ENCODE data around the gene FXYD6. TPM values are rescaled to one million over a fixed set of nuclear protein-coding genes. Genes with fewer than 3 reads are reported as not detected.

The FXYD6 gene
- total RNA-seq, 1 experiment from 2014 or later, result not detected

DNA sequence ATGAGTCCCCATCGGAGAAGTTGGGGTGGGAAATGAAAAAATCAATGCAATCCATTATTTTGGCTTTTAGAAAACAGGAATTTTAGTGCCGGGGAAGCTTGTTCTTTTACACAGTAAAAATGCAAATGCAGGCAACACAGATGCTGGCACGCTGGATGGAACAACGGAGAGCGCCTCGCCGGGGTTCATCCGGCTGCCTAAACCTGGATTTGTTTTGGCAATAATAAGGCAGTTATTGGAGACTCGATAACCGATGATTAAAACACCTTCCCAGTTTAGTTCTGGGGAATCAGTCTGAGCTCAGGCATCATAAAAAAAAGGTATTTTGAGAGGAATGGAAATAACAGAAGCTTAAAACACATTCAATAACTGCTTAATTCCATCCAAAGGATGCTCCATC lies 82.3 kb downstream of the FXYD6 start:
- no peak overlapping the region for H3K4me3 ChIP-seq (ENCODE audit: low read length)
- TF ChIP-seq EZH2 (IDR thresholded peaks at IDR 0.05; ENCODE audit: low read length, unreplicated experiment) (no peak), EZH2phosphoT487 (IDR thresholded peaks at IDR 0.05; ENCODE audit: borderline replicate concordance, low read length) (no peak)
- TF ChIP-seq, protein P1, sequence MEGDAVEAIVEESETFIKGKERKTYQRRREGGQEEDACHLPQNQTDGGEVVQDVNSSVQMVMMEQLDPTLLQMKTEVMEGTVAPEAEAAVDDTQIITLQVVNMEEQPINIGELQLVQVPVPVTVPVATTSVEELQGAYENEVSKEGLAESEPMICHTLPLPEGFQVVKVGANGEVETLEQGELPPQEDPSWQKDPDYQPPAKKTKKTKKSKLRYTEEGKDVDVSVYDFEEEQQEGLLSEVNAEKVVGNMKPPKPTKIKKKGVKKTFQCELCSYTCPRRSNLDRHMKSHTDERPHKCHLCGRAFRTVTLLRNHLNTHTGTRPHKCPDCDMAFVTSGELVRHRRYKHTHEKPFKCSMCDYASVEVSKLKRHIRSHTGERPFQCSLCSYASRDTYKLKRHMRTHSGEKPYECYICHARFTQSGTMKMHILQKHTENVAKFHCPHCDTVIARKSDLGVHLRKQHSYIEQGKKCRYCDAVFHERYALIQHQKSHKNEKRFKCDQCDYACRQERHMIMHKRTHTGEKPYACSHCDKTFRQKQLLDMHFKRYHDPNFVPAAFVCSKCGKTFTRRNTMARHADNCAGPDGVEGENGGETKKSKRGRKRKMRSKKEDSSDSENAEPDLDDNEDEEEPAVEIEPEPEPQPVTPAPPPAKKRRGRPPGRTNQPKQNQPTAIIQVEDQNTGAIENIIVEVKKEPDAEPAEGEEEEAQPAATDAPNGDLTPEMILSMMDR (conservative IDR thresholded peaks at IDR 0.05; ENCODE audit: low read depth, low read length), result no peak
- no TSS peak for BruUV-seq (replicated peaks)
- H3K27ac ChIP-seq (ENCODE audit: low read length), result no peak overlapping the region
- no peak overlapping the region for H2AFZ ChIP-seq (ENCODE audit: low read length)
- no peak overlapping the region for H3K9ac ChIP-seq (ENCODE audit: low read length)
- ATAC-seq (no peak), DNase-seq (no peak)
- H3K9me3 ChIP-seq (ENCODE audit: low read length), result no peaks in the 10 kb centered on the region
- intact Hi-C loops (cut with micrococcal nuclease), result no loop called here
- H3F3A ChIP-seq (ENCODE audit: low read length, unreplicated experiment), result no peaks in the 10 kb centered on the region
- H3K4me1 ChIP-seq (ENCODE audit: insufficient read depth, low read length), result no peaks in the 10 kb centered on the region
- no peaks in the 10 kb centered on the region for H3K9me2 ChIP-seq (replicated peaks; ENCODE audit: low read length)
- H4K20me1 ChIP-seq (ENCODE audit: low read length), result no peaks in the 10 kb centered on the region
- no peak overlapping the region for H3K4me2 ChIP-seq (ENCODE audit: low read length)
- no peaks in the 10 kb centered on the region for H3K36me3 ChIP-seq (ENCODE audit: low read depth, low read length)
- POLR2A ChIA-PET (ENCODE audit: unreplicated experiment), result interaction anchor here (0.6 kb wide), 1 partner anchor 17 kb away, joined by 3 read pairs; no protein-coding TSS in a partner anchor
- CTCF ChIA-PET, result no interaction called here
- no peaks in the 10 kb centered on the region for H3K79me2 ChIP-seq (ENCODE audit: low read length)
- H3K27me3 ChIP-seq (ENCODE audit: low read length), result peaks cover 86% of the 10 kb centered on the region

DNA sequence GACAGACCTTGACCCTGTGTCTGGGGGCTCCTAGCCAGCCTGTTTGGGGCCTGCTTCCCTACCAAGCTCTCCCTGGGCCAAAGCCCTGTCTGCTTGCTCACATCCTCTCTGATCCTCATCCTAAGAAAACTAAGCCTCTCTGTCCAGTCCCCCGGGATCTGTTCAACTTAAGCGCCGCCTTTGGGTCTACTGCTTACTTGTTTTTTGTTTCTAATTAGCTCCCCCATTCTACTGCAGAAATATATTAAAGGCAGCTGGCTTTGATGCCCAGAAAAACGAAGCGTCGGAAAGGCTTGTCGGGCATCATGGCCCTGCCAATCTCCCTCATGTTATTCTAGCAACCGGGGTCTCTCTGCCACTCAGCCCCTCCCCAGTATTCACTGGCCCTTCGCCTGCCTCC lies 82.9 kb downstream of the FXYD6 start:
- DNase-seq (no peak), ATAC-seq (no peak)
- Histone ChIP-seq H3K36me3 (ENCODE audit: low read depth, low read length) (no peaks in the 10 kb centered on the region), H3K4me1 (ENCODE audit: insufficient read depth, low read length) (no peaks in the 10 kb centered on the region), H4K20me1 (ENCODE audit: low read length) (no peaks in the 10 kb centered on the region), H3F3A (ENCODE audit: low read length, unreplicated experiment) (no peaks in the 10 kb centered on the region), H3K9ac (ENCODE audit: low read length) (no peak overlapping the region), H3K9me2 (replicated peaks; ENCODE audit: low read length) (no peaks in the 10 kb centered on the region), H3K79me2 (ENCODE audit: low read length) (no peaks in the 10 kb centered on the region), H3K9me3 (ENCODE audit: low read length) (no peaks in the 10 kb centered on the region), H3K27ac (ENCODE audit: low read length) (no peak overlapping the region), H2AFZ (ENCODE audit: low read length) (no peak overlapping the region), H3K4me2 (ENCODE audit: low read length) (no peak overlapping the region), H3K27me3 (ENCODE audit: low read length) (peaks cover 86% of the 10 kb centered on the region), H3K4me3 (ENCODE audit: low read length) (no peak overlapping the region)
- no TSS peak for BruUV-seq (replicated peaks)
- CTCF ChIA-PET, result no interaction called here
- TF ChIP-seq EZH2 (IDR thresholded peaks at IDR 0.05; ENCODE audit: low read length, unreplicated experiment) (no peak), EZH2phosphoT487 (IDR thresholded peaks at IDR 0.05; ENCODE audit: borderline replicate concordance, low read length) (no peak)
- TF ChIP-seq, protein P1 (conservative IDR thresholded peaks at IDR 0.05; ENCODE audit: low read depth, low read length), result no peak
- POLR2A ChIA-PET (ENCODE audit: unreplicated experiment), result no interaction called here
- intact Hi-C loops (cut with micrococcal nuclease), result no loop called here

DNA sequence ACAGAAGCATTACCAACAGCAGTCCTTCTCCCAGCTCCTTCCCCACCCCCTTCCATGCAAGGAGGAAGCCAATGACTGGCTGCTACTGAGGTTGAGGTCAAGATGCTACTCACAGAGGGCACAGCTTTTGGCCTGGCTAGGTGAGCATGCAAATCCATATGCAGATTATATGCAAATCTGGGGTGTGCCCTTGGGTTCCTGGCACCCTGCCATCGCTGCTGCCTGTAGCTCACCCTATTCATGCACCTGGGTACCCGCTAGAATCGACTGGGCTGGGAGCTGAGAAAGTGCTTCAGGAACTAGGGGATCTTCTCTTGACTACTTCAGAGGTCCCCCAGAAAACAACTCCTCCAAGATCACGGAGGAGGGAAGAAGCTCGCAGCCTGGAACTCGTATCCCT lies 83.5 kb downstream of the FXYD6 start:
- Histone ChIP-seq H3K4me1 (ENCODE audit: insufficient read depth, low read length) (no peaks in the 10 kb centered on the region), H3F3A (ENCODE audit: low read length, unreplicated experiment) (no peaks in the 10 kb centered on the region), H4K20me1 (ENCODE audit: low read length) (no peaks in the 10 kb centered on the region), H3K27ac (ENCODE audit: low read length) (no peak overlapping the region), H2AFZ (ENCODE audit: low read length) (no peak overlapping the region), H3K36me3 (ENCODE audit: low read depth, low read length) (no peaks in the 10 kb centered on the region), H3K9me2 (replicated peaks; ENCODE audit: low read length) (no peaks in the 10 kb centered on the region), H3K4me2 (ENCODE audit: low read length) (no peak overlapping the region), H3K4me3 (ENCODE audit: low read length) (no peak overlapping the region), H3K27me3 (ENCODE audit: low read length) (peaks cover 83% of the 10 kb centered on the region), H3K9ac (ENCODE audit: low read length) (no peak overlapping the region), H3K9me3 (ENCODE audit: low read length) (no peaks in the 10 kb centered on the region), H3K79me2 (ENCODE audit: low read length) (no peaks in the 10 kb centered on the region)
- intact Hi-C loops (cut with micrococcal nuclease), result no loop called here
- ATAC-seq (no peak), DNase-seq (no peak)
- TF ChIP-seq EZH2phosphoT487 (IDR thresholded peaks at IDR 0.05; ENCODE audit: borderline replicate concordance, low read length) (no peak), EZH2 (IDR thresholded peaks at IDR 0.05; ENCODE audit: low read length, unreplicated experiment) (no peak)
- TF ChIP-seq, protein P1 (conservative IDR thresholded peaks at IDR 0.05; ENCODE audit: low read depth, low read length), result no peak
- ChIA-PET POLR2A (ENCODE audit: unreplicated experiment) (no interaction called here), CTCF (no interaction called here)
- BruUV-seq (replicated peaks), result no TSS peak
